ENCODE results near the gene SNCG.
"Not testable (repeated sequence)": the region's sequence is repeated elsewhere in the genome, so short reads cannot be mapped to it uniquely, and the experiment has no call there.

SNCG gene

GRCh38 chr10:86938260-86938659 lies 20.1 kb upstream of the SNCG start:
- Histone ChIP-seq H3K27ac (ENCODE audit: low read depth, low read length) (no peak overlapping the region), H3K9me3 (ENCODE audit: low read length) (no peaks in the 10 kb centered on the region), H3K4me1 (ENCODE audit: insufficient read depth, low read length) (no peaks in the 10 kb centered on the region), H3K9ac (ENCODE audit: low read length) (no peak overlapping the region), H3K4me3 (ENCODE audit: low read depth in 1 of 2, low read length in 2 of 2) (no peak overlapping the region), H3K27me3 (ENCODE audit: control insufficient read depth in 1 of 2, insufficient read depth in 2 of 2, low read length in 2 of 2) (peaks cover 0 to 7% of the 10 kb centered on the region in 2 donors), H3K36me3 (ENCODE audit: insufficient read depth, low read length) (peaks cover under 1% of the 10 kb centered on the region)

GRCh38 chr10:86940076-86940475 lies 18.3 kb upstream of the SNCG start:
- H3K9me3 ChIP-seq (ENCODE audit: low read length); H3K4me3 ChIP-seq (ENCODE audit: low read depth in 1 of 2, low read length in 2 of 2); H3K27me3 ChIP-seq (ENCODE audit: control insufficient read depth in 1 of 2, insufficient read depth in 2 of 2, low read length in 2 of 2); H3K27ac ChIP-seq (ENCODE audit: low read depth, low read length); H3K9ac ChIP-seq (ENCODE audit: low read length); H3K36me3 ChIP-seq (ENCODE audit: insufficient read depth, low read length); H3K4me1 ChIP-seq (ENCODE audit: insufficient read depth, low read length): not testable (repeated sequence)

- H3K27me3 ChIP-seq (ENCODE audit: control insufficient read depth in 1 of 2, insufficient read depth in 2 of 2, low read length in 2 of 2): peaks cover 0 to 7% of the 10 kb centered on the region in 2 donors
- H3K4me1 ChIP-seq (ENCODE audit: insufficient read depth, low read length): peaks cover 3% of the 10 kb centered on the region
- H3K4me3 ChIP-seq (ENCODE audit: low read depth in 1 of 2, low read length in 2 of 2): no peak overlapping the region
- no peaks in the 10 kb centered on the region for H3K36me3 ChIP-seq (ENCODE audit: insufficient read depth, low read length)
- H3K27ac ChIP-seq (ENCODE audit: low read depth, low read length): no peak overlapping the region
- H3K9me3 ChIP-seq (ENCODE audit: low read length): no peaks in the 10 kb centered on the region
- no peak overlapping the region for H3K9ac ChIP-seq (ENCODE audit: low read length)
These were observed 17.7 kb upstream of the SNCG start for GRCh38 chr10:86940677-86941076.

- Histone ChIP-seq H3K27me3 (ENCODE audit: control insufficient read depth in 1 of 2, insufficient read depth in 2 of 2, low read length in 2 of 2) (peaks cover 0 to 14% of the 10 kb centered on the region in 2 donors), H3K27ac (ENCODE audit: low read depth, low read length) (no peak overlapping the region), H3K36me3 (ENCODE audit: insufficient read depth, low read length) (no peaks in the 10 kb centered on the region), H3K9me3 (ENCODE audit: low read length) (no peaks in the 10 kb centered on the region), H3K9ac (ENCODE audit: low read length) (no peak overlapping the region), H3K4me3 (ENCODE audit: low read depth in 1 of 2, low read length in 2 of 2) (no peak overlapping the region), H3K4me1 (ENCODE audit: insufficient read depth, low read length) (peaks cover 9% of the 10 kb centered on the region)
These were observed 17.0 kb upstream of the SNCG start for GRCh38 chr10:86941426-86941825.

GRCh38 chr10:86941991-86942421 lies 16.4 kb upstream of the SNCG start:
- H3K4me1 ChIP-seq (ENCODE audit: insufficient read depth, low read length): peaks cover 9% of the 10 kb centered on the region
- no peak overlapping the region for H3K9ac ChIP-seq (ENCODE audit: low read length)
- no peak overlapping the region for H3K4me3 ChIP-seq (ENCODE audit: low read depth in 1 of 2, low read length in 2 of 2)

GRCh38 chr10:86942441-86943315 lies 15.7 kb upstream of the SNCG start:
- H3K36me3 ChIP-seq (ENCODE audit: insufficient read depth, low read length): no peaks in the 10 kb centered on the region
- H3K27me3 ChIP-seq (ENCODE audit: control insufficient read depth in 1 of 2, insufficient read depth in 2 of 2, low read length in 2 of 2): peaks cover 0 to 19% of the 10 kb centered on the region in 2 donors
- no peak overlapping the region for H3K27ac ChIP-seq (ENCODE audit: low read depth, low read length)
- peaks cover 9% of the 10 kb centered on the region for H3K4me1 ChIP-seq (ENCODE audit: insufficient read depth, low read length)
- H3K9ac ChIP-seq (ENCODE audit: low read length): no peak overlapping the region
- H3K4me3 ChIP-seq (ENCODE audit: low read depth in 1 of 2, low read length in 2 of 2): peak overlapping the region in 1 of 2 donors; percentile 39
- H3K9me3 ChIP-seq (ENCODE audit: low read length): no peaks in the 10 kb centered on the region

More at GRCh38 chr10:86941991-86942421, 16.4 kb upstream of the SNCG start:
- Histone ChIP-seq H3K9me3 (ENCODE audit: low read length) (no peaks in the 10 kb centered on the region), H3K27me3 (ENCODE audit: control insufficient read depth in 1 of 2, insufficient read depth in 2 of 2, low read length in 2 of 2) (peaks cover 0 to 19% of the 10 kb centered on the region in 2 donors), H3K27ac (ENCODE audit: low read depth, low read length) (no peak overlapping the region), H3K36me3 (ENCODE audit: insufficient read depth, low read length) (no peaks in the 10 kb centered on the region)

GRCh38 chr10:86943316-86944030 lies 14.9 kb upstream of the SNCG start:
- no peak overlapping the region for H3K9ac ChIP-seq (ENCODE audit: low read length)
- peaks cover 0 to 19% of the 10 kb centered on the region in 2 donors for H3K27me3 ChIP-seq (ENCODE audit: control insufficient read depth in 1 of 2, insufficient read depth in 2 of 2, low read length in 2 of 2)
- H3K4me1 ChIP-seq (ENCODE audit: insufficient read depth, low read length): peaks cover 9% of the 10 kb centered on the region
- H3K9me3 ChIP-seq (ENCODE audit: low read length): no peaks in the 10 kb centered on the region
- H3K27ac ChIP-seq (ENCODE audit: low read depth, low read length): no peak overlapping the region
- no peak overlapping the region for H3K4me3 ChIP-seq (ENCODE audit: low read depth in 1 of 2, low read length in 2 of 2)
- no peaks in the 10 kb centered on the region for H3K36me3 ChIP-seq (ENCODE audit: insufficient read depth, low read length)

- Histone ChIP-seq H3K9ac (ENCODE audit: low read length) (no peak overlapping the region), H3K27me3 (ENCODE audit: control insufficient read depth in 1 of 2, insufficient read depth in 2 of 2, low read length in 2 of 2) (peaks cover 0 to 19% of the 10 kb centered on the region in 2 donors), H3K9me3 (ENCODE audit: low read length) (no peaks in the 10 kb centered on the region), H3K4me3 (ENCODE audit: low read depth in 1 of 2, low read length in 2 of 2) (no peak overlapping the region), H3K36me3 (ENCODE audit: insufficient read depth, low read length) (no peaks in the 10 kb centered on the region), H3K4me1 (ENCODE audit: insufficient read depth, low read length) (peaks cover 9% of the 10 kb centered on the region), H3K27ac (ENCODE audit: low read depth, low read length) (no peak overlapping the region)
These were observed 14.4 kb upstream of the SNCG start for GRCh38 chr10:86944031-86944419.

- Histone ChIP-seq H3K36me3 (ENCODE audit: insufficient read depth, low read length) (no peaks in the 10 kb centered on the region), H3K4me1 (ENCODE audit: insufficient read depth, low read length) (peaks cover 9% of the 10 kb centered on the region), H3K4me3 (ENCODE audit: low read depth in 1 of 2, low read length in 2 of 2) (no peak overlapping the region), H3K27me3 (ENCODE audit: control insufficient read depth in 1 of 2, insufficient read depth in 2 of 2, low read length in 2 of 2) (peaks cover 0 to 19% of the 10 kb centered on the region in 2 donors), H3K9ac (ENCODE audit: low read length) (no peak overlapping the region), H3K27ac (ENCODE audit: low read depth, low read length) (no peak overlapping the region), H3K9me3 (ENCODE audit: low read length) (no peaks in the 10 kb centered on the region)
These were observed 13.9 kb upstream of the SNCG start for GRCh38 chr10:86944471-86944870.

- Histone ChIP-seq H3K4me3 (ENCODE audit: low read depth in 1 of 2, low read length in 2 of 2) (no peak overlapping the region), H3K27me3 (ENCODE audit: control insufficient read depth in 1 of 2, insufficient read depth in 2 of 2, low read length in 2 of 2) (peaks cover 0 to 19% of the 10 kb centered on the region in 2 donors), H3K9me3 (ENCODE audit: low read length) (no peaks in the 10 kb centered on the region), H3K9ac (ENCODE audit: low read length) (no peak overlapping the region), H3K4me1 (ENCODE audit: insufficient read depth, low read length) (peaks cover 9% of the 10 kb centered on the region), H3K36me3 (ENCODE audit: insufficient read depth, low read length) (no peaks in the 10 kb centered on the region), H3K27ac (ENCODE audit: low read depth, low read length) (no peak overlapping the region)
These were observed 13.5 kb upstream of the SNCG start for GRCh38 chr10:86944907-86945306.

GRCh38 chr10:86945361-86946212 lies 12.8 kb upstream of the SNCG start:
- peaks cover 9% of the 10 kb centered on the region for H3K4me1 ChIP-seq (ENCODE audit: insufficient read depth, low read length)
- H3K27ac ChIP-seq (ENCODE audit: low read depth, low read length): no peak overlapping the region
- H3K4me3 ChIP-seq (ENCODE audit: low read depth in 1 of 2, low read length in 2 of 2): peak overlapping the region in 1 of 2 donors; percentile 0
- H3K9me3 ChIP-seq (ENCODE audit: low read length): no peaks in the 10 kb centered on the region
- H3K36me3 ChIP-seq (ENCODE audit: insufficient read depth, low read length): no peaks in the 10 kb centered on the region
- peaks cover 0 to 19% of the 10 kb centered on the region in 2 donors for H3K27me3 ChIP-seq (ENCODE audit: control insufficient read depth in 1 of 2, insufficient read depth in 2 of 2, low read length in 2 of 2)
- no peak overlapping the region for H3K9ac ChIP-seq (ENCODE audit: low read length)
